Right cardiac atrium (tissue), 5 donors: ENCODE measurements around the gene TMEM214. TPM values are rescaled to one million over a fixed set of nuclear protein-coding genes. Genes with fewer than 3 reads are reported as not detected.
A peak's percentile ranks its signal among the peaks of the same experiment; 100 is the strongest.

ENCODE experiments used
- ATAC-seq, 2 donors: fragments of 200-7000 bp; cut with Tn5 transposase; one replicate each; pipeline versions ENCODE4 v1.8.0 to v1.9.1; 2020; ENCODE audit warnings: moderate library complexity in 2 of 2, mild to moderate bottlenecking in 1 of 2
- DNase-seq, 3 donors: peaks; one replicate each; pipeline ENCODE4 v3.0.0-alpha.2; 2020
- H3K27ac ChIP-seq: one replicate; pipeline ENCODE4 v1.5.1; 2013; ENCODE audit warnings: mild to moderate bottlenecking, low read length, control low read depth, moderate library complexity
- H3K27me3 ChIP-seq: one replicate; pipeline ENCODE4 v1.6.1; 2013; ENCODE audit not compliant: control insufficient read depth, insufficient read depth
- H3K4me1 ChIP-seq: one replicate; pipeline ENCODE4 v1.6.1; 2013; ENCODE audit warnings: low read length; ENCODE audit not compliant: control insufficient read depth, insufficient read depth
- H3K4me3 ChIP-seq: one replicate; pipeline ENCODE4 v1.5.1; 2013; ENCODE audit warnings: low read length, control low read depth
- H3K9me3 ChIP-seq: one replicate; pipeline ENCODE4 v1.6.1; 2013; ENCODE audit warnings: low read length; ENCODE audit not compliant: control insufficient read depth
- WGBS: extraction: QIAGEN DNeasy Blood & Tissue Kit; methylation state at CpG from one replicate; pipeline ENCODE4 v1.1.7; 2013; 5-methylcytosine and 5-hydroxymethylcytosine counted together
- intact Hi-C, 4 donors: fragments of 100-400 bp; cut with DNase I; formaldehyde crosslinking; loops; one replicate each; pipeline versions ENCODE4 v1.11.0 to v1.14.0; 2022 to 2023
- polyA plus RNA-seq: library from polyadenylated mRNA; stranded (reverse); fragments of 200-250 nt; gene quantifications from one replicate; pipeline ENCODE4 v1.2.3, GENCODE V29; 2013
- total RNA-seq, 4 donors: library from RNA; stranded (reverse); fragmentation: NEBNext Ultra II Directional; extraction: Animal tissue kit (Norgen Biotek cat#: 25700); gene quantifications; one replicate each; pipeline ENCODE4 v1.2.1, GENCODE V29; 2021
- donor health status: healthy with polysubstance abuse.
- donor health status: DM: no; HTN: yes; CAD: no.
- donor health status: DM: no; HTN: no; CAD: no.
- donor health status: DM: no; HTN: yes; CAD: no; lungs with severe emphysema.
- donor health status: DM: yes; HTN: yes; CAD: no.

The TMEM214 gene
- total and polyA plus RNA-seq, 5 donors = 29.4 to 56.7 (median 46.0) TPM

- H3K27ac ChIP-seq = no peak overlapping the region
- no peak overlapping the region for H3K4me3 ChIP-seq
- no peaks in the 10 kb centered on the region for H3K4me1 ChIP-seq
- H3K9me3 ChIP-seq = no peaks in the 10 kb centered on the region
- ATAC-seq (no peak), DNase-seq (no peak)
- intact Hi-C loops = loop anchor here in 1 of 4 donors (5.0 kb wide), 1 partner anchor 34 kb away; the partner anchor contains the start of gene KHK
- no peaks in the 10 kb centered on the region for H3K27me3 ChIP-seq
- WGBS = 77% methylated on average over 8 of the region's 8 CpGs
Observed at GRCh38 chr2:27053776-27054175, 21.0 kb downstream of the TMEM214 start.

GRCh38 chr2:27054721-27055120, 22.0 kb downstream of the TMEM214 start:
- DNase-seq (no peak), ATAC-seq (no peak)
- Histone ChIP-seq H3K4me3 (no peak overlapping the region), H3K4me1 (no peaks in the 10 kb centered on the region), H3K27ac (no peak overlapping the region), H3K27me3 (no peaks in the 10 kb centered on the region), H3K9me3 (no peaks in the 10 kb centered on the region)
- 93% methylated on average over 11 of the region's 11 CpGs for WGBS
- intact Hi-C loops = loop anchor here in 1 of 4 donors (5.0 kb wide), 1 partner anchor 33 kb away; the partner anchor contains the start of gene KHK

GRCh38 chr2:27057184-27057583, 24.4 kb downstream of the TMEM214 start:
- DNase-seq (no peak), ATAC-seq (no peak)
- Histone ChIP-seq H3K27me3 (no peaks in the 10 kb centered on the region), H3K4me3 (no peak overlapping the region), H3K4me1 (no peaks in the 10 kb centered on the region), H3K27ac (no peak overlapping the region), H3K9me3 (no peaks in the 10 kb centered on the region)
- WGBS = 91% methylated on average over 6 of the region's 6 CpGs
- intact Hi-C loops = no loop called here

GRCh38 chr2:27058210-27058609, 25.4 kb downstream of the TMEM214 start:
- 92% methylated on average over 10 of the region's 10 CpGs for WGBS
- H3K9me3 ChIP-seq = no peaks in the 10 kb centered on the region
- DNase-seq (no peak), ATAC-seq (no peak)
- no peak overlapping the region for H3K4me3 ChIP-seq
- H3K27me3 ChIP-seq = no peaks in the 10 kb centered on the region
- no peaks in the 10 kb centered on the region for H3K4me1 ChIP-seq
- no peak overlapping the region for H3K27ac ChIP-seq
- intact Hi-C loops = no loop called here

GRCh38 chr2:27059141-27059820, 26.5 kb downstream of the TMEM214 start:
- no peak overlapping the region for H3K27ac ChIP-seq
- H3K9me3 ChIP-seq = no peaks in the 10 kb centered on the region
- ATAC-seq (peak; percentile 49 to 79), DNase-seq (peak in 2 of 3 donors; percentile 47 to 63)
- no peak overlapping the region for H3K4me3 ChIP-seq
- H3K27me3 ChIP-seq = no peaks in the 10 kb centered on the region
- intact Hi-C loops = no loop called here
- H3K4me1 ChIP-seq = peaks cover 5% of the 10 kb centered on the region
- 61% methylated on average over 15 of the region's 15 CpGs for WGBS

GRCh38 chr2:27060323-27060722, 27.6 kb downstream of the TMEM214 start:
- intact Hi-C loops = no loop called here
- no peaks in the 10 kb centered on the region for H3K27me3 ChIP-seq
- H3K9me3 ChIP-seq = no peaks in the 10 kb centered on the region
- no peak overlapping the region for H3K27ac ChIP-seq
- no peak overlapping the region for H3K4me3 ChIP-seq
- ATAC-seq (no peak), DNase-seq (no peak)
- peaks cover 7% of the 10 kb centered on the region for H3K4me1 ChIP-seq
- 90% methylated on average over 3 of the region's 3 CpGs for WGBS

- intact Hi-C loops = no loop called here
- DNase-seq (peak in 1 of 3 donors; percentile 19), ATAC-seq (no peak)
- Histone ChIP-seq H3K9me3 (no peaks in the 10 kb centered on the region), H3K27ac (no peak overlapping the region), H3K4me1 (peaks cover 12% of the 10 kb centered on the region), H3K27me3 (no peaks in the 10 kb centered on the region), H3K4me3 (no peak overlapping the region)
- 76% methylated on average over 3 of the region's 3 CpGs for WGBS
Observed at GRCh38 chr2:27065128-27065527, 32.4 kb downstream of the TMEM214 start.

GRCh38 chr2:27067385-27067784, 34.6 kb downstream of the TMEM214 start:
- H3K27me3 ChIP-seq = no peaks in the 10 kb centered on the region
- H3K27ac ChIP-seq = no peak overlapping the region
- ATAC-seq (no peak), DNase-seq (peak in 1 of 3 donors; percentile 18)
- 85% methylated on average over 5 of the region's 5 CpGs for WGBS
- H3K4me3 ChIP-seq = no peak overlapping the region
- H3K4me1 ChIP-seq = peaks cover 12% of the 10 kb centered on the region
- H3K9me3 ChIP-seq = no peaks in the 10 kb centered on the region
- intact Hi-C loops = no loop called here

- intact Hi-C loops = no loop called here
- WGBS = 90% methylated on average over 6 of the region's 6 CpGs
- Histone ChIP-seq H3K27ac (no peak overlapping the region), H3K4me1 (peaks cover 6% of the 10 kb centered on the region), H3K27me3 (no peaks in the 10 kb centered on the region), H3K9me3 (no peaks in the 10 kb centered on the region), H3K4me3 (no peak overlapping the region)
- DNase-seq = peak in 1 of 3 donors; percentile 43
- no peak for ATAC-seq
Observed at GRCh38 chr2:27069436-27069835, 36.7 kb downstream of the TMEM214 start.

GRCh38 chr2:27069961-27070618, 37.3 kb downstream of the TMEM214 start:
- intact Hi-C loops = no loop called here
- Histone ChIP-seq H3K27ac (no peak overlapping the region), H3K27me3 (no peaks in the 10 kb centered on the region), H3K9me3 (no peaks in the 10 kb centered on the region), H3K4me1 (peaks cover 6% of the 10 kb centered on the region), H3K4me3 (peak overlapping the region; percentile 68)
- DNase-seq (no peak), ATAC-seq (no peak)
- 68% methylated on average over 8 of the region's 8 CpGs for WGBS

- Histone ChIP-seq H3K27ac (peak overlapping the region; percentile 76), H3K4me1 (peaks cover 6% of the 10 kb centered on the region), H3K4me3 (peak overlapping the region; percentile 68), H3K9me3 (no peaks in the 10 kb centered on the region), H3K27me3 (no peaks in the 10 kb centered on the region)
- DNase-seq (peak in 1 of 3 donors; percentile 30), ATAC-seq (peak in 1 of 2 donors; percentile 1)
- 2% methylated on average over 11 of the region's 11 CpGs for WGBS
- intact Hi-C loops = no loop called here
Observed at GRCh38 chr2:27070653-27071276, 38.0 kb downstream of the TMEM214 start.
